Lower lobe of right lung (tissue), 2 donors: ENCODE results near the gene EML3. TPM values are rescaled to one million over a fixed set of nuclear protein-coding genes. Genes with fewer than 3 reads are reported as not detected.
"Not testable (repeated sequence)": the region's sequence is repeated elsewhere in the genome, so short reads cannot be mapped to it uniquely, and the experiment has no call there.

Source experiments
- ATAC-seq, 2 donors: fragments of 200-7000 bp; cut with Tn5 transposase; one replicate each; pipeline ENCODE4 v1.9.1; 2020 to 2022; ENCODE audit warnings: mild to moderate bottlenecking in 2 of 2, moderate library complexity in 2 of 2
- DNase-seq: peaks from one replicate; pipeline ENCODE4 v3.0.0-alpha.2; 2020
- H3K27ac ChIP-seq: fragments of 200-600 bp; one replicate; pipeline ENCODE4 v1.8.0; 2022
- H3K27me3 ChIP-seq: fragments of 200-600 bp; one replicate; pipeline ENCODE4 v1.8.0; 2022; ENCODE audit warnings: low read depth
- H3K36me3 ChIP-seq: fragments of 200-600 bp; one replicate; pipeline ENCODE4 v1.8.0; 2022; ENCODE audit warnings: mild to moderate bottlenecking
- H3K4me1 ChIP-seq: fragments of 200-600 bp; one replicate; pipeline ENCODE4 v1.8.0; 2022
- H3K4me3 ChIP-seq: fragments of 200-600 bp; one replicate; pipeline ENCODE4 v1.8.0; 2022; ENCODE audit warnings: mild to moderate bottlenecking
- H3K9me3 ChIP-seq: fragments of 200-600 bp; one replicate; pipeline ENCODE4 v1.8.0; 2022
- intact Hi-C: fragments of 100-400 bp; cut with DNase I; formaldehyde crosslinking; loops from one replicate; pipeline ENCODE4 v1.11.0; 2022
- total RNA-seq: library from RNA; stranded (reverse); fragmentation: NEBNext Ultra II Directional; extraction: Animal tissue kit (Norgen Biotek cat#: 25700); gene quantifications from one replicate; pipeline ENCODE4 v1.2.1, GENCODE V29; 2021
- TF ChIP-seq, protein P1 (sequence below): fragments of 200-600 bp; IDR thresholded peaks from one replicate; pipeline ENCODE4 v1.8.0; 2022; ENCODE audit warnings: antibody characterized with exemption, mild to moderate bottlenecking
- donor health status: DM: no; HTN: yes; CAD: no; lungs with severe emphysema.

EML3 gene
- total RNA-seq, 1 donor from 2014 or later, result 69.3 TPM

DNA sequence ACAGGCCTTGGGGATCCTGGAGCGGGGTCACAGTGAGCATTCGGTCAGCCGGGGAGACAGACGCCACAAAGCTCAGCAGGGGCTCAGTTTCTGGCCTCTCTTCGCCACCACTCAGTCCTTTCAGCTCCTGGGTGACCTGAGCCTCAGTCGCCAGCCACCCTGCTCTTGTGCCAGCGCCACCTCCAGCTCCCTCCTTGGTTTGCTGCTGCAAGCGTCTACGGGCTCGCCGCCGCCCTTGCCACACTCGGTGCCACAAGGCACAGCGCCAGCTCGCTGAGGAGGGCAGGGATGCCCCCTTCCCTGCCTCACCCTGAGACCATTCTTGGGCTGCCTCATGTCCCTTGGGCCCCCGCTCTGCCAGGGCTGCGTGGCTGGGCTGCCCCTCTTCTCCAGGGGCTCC lies 37.4 kb downstream of the EML3 start:
- no peaks in the 10 kb centered on the region for H3K27me3 ChIP-seq
- no peaks in the 10 kb centered on the region for H3K9me3 ChIP-seq
- H3K4me1 ChIP-seq, result peaks cover 56% of the 10 kb centered on the region
- ATAC-seq (no peak), DNase-seq (no peak)
- peak overlapping the region; percentile 86 for H3K27ac ChIP-seq
- H3K4me3 ChIP-seq, result peak overlapping the region; percentile 80
- intact Hi-C loops, result no loop called here
- peaks cover 72% of the 10 kb centered on the region for H3K36me3 ChIP-seq
- TF ChIP-seq, protein P1, sequence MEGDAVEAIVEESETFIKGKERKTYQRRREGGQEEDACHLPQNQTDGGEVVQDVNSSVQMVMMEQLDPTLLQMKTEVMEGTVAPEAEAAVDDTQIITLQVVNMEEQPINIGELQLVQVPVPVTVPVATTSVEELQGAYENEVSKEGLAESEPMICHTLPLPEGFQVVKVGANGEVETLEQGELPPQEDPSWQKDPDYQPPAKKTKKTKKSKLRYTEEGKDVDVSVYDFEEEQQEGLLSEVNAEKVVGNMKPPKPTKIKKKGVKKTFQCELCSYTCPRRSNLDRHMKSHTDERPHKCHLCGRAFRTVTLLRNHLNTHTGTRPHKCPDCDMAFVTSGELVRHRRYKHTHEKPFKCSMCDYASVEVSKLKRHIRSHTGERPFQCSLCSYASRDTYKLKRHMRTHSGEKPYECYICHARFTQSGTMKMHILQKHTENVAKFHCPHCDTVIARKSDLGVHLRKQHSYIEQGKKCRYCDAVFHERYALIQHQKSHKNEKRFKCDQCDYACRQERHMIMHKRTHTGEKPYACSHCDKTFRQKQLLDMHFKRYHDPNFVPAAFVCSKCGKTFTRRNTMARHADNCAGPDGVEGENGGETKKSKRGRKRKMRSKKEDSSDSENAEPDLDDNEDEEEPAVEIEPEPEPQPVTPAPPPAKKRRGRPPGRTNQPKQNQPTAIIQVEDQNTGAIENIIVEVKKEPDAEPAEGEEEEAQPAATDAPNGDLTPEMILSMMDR, result no peak

DNA sequence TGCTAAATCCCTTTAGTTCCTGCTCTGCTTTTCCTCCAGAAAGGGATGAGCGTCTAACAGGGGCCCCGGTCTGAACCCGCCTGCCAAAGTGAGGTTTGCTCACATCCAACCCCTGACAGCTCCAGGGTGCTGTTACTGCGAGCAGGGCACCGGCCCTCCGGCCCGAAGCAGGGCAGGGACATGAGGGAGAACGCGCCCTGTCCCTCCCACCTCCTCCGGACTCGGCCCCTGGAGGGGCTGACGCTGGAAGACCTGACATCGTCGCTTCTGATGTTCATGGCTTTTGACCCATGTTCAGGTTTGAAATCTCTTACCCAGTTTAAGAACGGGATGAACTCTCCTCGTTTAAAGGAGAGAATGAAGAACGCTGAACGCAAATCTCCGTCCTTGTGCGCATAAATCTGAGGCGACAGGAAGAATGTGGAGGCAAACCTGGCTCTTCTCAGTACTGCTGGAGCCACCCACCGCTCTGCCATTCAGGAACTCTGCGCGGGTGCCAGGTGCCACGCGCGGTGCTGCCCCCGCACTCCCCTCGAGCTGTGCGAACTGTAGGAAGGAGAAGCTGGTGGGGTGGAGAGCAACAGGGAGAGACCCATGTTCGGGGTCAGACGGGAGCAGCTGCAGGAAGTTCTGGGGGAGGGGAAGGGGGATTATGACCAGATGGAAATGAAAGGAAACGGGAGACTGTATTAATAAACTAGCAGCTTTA lies 38.1 kb downstream of the EML3 start:
- TF ChIP-seq, protein P1, result no peak
- peaks cover 59% of the 10 kb centered on the region for H3K4me1 ChIP-seq
- DNase-seq (no peak), ATAC-seq (peak; percentile 20 to 51)
- peak overlapping the region; percentile 86 for H3K27ac ChIP-seq
- H3K27me3 ChIP-seq, result no peaks in the 10 kb centered on the region
- peak overlapping the region; percentile 80 for H3K4me3 ChIP-seq
- intact Hi-C loops, result no loop called here
- no peaks in the 10 kb centered on the region for H3K9me3 ChIP-seq
- H3K36me3 ChIP-seq, result peaks cover 73% of the 10 kb centered on the region

DNA sequence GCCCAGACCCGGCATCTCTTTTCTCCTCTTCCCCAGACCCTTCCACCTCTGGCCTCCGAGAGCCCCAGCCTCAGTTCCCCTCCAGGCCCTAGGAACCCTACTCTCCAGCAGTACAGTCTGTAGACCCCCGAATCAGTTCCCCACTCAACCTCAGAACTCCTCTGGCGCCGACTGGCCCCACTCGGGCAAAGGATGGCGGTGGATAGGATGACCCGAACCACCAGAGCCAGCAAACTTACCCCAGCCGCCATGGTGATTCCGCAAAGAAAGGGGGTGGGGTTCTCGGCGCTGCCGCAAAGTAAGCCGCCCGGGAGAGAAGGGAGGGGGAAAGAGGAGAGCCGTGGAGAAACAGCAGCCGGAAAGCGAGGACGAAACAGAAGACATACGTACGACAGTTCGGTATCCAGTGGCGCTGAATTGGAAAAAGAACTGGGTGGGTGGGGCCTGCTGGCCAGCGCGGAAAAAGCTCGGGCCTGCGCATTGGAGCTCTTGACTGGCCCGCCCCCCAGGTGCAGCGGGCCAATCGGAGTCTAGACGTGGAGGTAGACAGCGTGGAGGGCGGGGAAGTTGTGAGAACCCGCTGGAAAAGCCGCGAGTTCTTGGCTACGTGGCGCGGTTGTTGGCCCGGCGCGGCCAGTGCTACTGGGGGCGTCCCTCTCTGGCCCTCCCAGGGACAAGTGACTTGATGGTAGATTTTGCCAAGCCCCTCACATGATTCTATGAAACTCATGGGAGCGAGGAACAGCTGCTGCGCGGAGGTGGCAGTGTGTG lies 38.8 kb downstream of the EML3 start, which contains the start of gene EEF1G:
Gene EEF1G (minus strand): TSS at position 300 of the 771 bp plus-strand sequence. CDS start 49 bp downstream, at position 251.
- Histone ChIP-seq H3K4me1 (peaks cover 59% of the 10 kb centered on the region), H3K36me3 (peaks cover 73% of the 10 kb centered on the region), H3K27me3 (no peaks in the 10 kb centered on the region), H3K9me3 (no peaks in the 10 kb centered on the region), H3K4me3 (peak within 1 kb of the TSS; percentile 80), H3K27ac (peak within 1 kb of the TSS; percentile 86)
- TF ChIP-seq, protein P1, result no peak
- intact Hi-C loops, result no loop called here
- ATAC-seq (peak; percentile 98), DNase-seq (peak; percentile 98)

DNA sequence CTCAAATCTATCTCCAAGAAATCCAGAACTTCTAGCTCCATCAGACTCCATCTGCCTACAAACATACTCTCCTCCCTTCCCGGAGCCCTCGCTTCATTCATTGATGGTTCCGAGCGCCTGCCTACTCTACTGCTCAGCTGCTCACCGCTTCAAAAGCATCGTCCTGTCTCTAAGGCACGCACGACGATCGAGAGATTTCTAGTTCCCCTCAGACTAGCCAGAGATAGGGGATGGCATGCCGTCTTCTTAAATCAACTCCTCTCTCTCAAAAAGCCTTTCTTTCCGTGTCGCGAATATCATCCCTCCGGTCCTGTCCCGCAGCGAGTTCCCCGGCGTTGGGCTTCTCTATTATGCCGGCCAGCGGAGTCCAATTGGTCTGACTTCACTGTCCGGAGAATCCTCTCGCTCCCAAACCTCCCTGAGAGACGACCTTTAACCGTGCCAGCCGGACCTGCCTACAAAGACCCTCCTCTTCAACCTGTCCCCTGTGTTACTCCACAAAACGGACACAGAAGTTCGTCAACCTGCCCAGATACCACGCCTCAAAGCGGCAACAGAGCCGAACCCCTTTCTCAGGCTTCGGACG lies 39.5 kb downstream of the EML3 start:
- Histone ChIP-seq H3K9me3 (no peaks in the 10 kb centered on the region), H3K27ac (peak overlapping the region; percentile 78), H3K4me1 (peaks cover 59% of the 10 kb centered on the region), H3K36me3 (peaks cover 73% of the 10 kb centered on the region), H3K4me3 (peak overlapping the region; percentile 80), H3K27me3 (no peaks in the 10 kb centered on the region)
- TF ChIP-seq, protein P1, result no peak
- intact Hi-C loops, result no loop called here
- DNase-seq (no peak), ATAC-seq (peak in 1 of 2 donors; percentile 6)

DNA sequence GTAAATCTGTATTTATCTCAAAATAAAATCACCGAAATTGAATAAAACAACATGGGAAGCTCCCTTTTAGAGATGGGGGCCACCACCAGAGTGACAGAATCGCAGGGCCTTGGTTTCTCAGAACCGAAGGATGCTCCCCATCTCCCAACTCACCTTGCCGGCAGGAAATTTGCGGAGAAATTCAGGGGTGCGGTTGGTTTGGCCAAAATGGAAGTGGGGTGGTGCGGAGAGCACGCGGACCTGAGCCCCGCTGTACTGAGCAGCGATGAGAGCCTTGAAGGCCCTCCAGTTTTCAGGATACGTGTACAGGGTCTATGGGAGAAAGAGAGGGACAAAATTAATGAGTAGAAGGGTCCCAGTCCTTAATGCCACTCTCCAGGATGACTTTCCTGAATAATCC lies 40.1 kb downstream of the EML3 start:
- no peaks in the 10 kb centered on the region for H3K27me3 ChIP-seq
- TF ChIP-seq, protein P1, result no peak
- no peaks in the 10 kb centered on the region for H3K9me3 ChIP-seq
- peaks cover 73% of the 10 kb centered on the region for H3K36me3 ChIP-seq
- H3K4me3 ChIP-seq, result peak overlapping the region; percentile 80
- intact Hi-C loops, result no loop called here
- DNase-seq, result no peak
- ATAC-seq, result no peak
- peak overlapping the region; percentile 78 for H3K27ac ChIP-seq
- peaks cover 59% of the 10 kb centered on the region for H3K4me1 ChIP-seq

DNA sequence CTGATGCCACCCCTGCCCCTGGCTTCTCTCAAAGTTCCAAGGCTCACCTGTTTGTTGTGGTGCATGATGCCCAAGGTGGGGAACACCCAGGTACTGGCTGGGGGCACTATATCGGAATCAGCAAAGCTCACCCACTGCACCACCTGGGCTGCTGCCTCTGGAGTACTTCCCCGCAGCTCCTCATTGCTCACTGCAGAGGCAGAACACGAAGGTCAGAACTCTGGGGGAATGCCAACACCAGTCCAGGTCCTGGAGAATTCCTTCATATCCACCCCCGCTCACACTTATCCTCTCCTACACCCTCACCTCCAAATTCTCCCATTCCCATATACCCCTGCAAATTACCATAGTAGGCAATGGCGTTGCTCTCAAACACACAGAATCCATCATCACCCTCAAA lies 41.1 kb downstream of the EML3 start:
- H3K27me3 ChIP-seq, DNase-seq, intact Hi-C loops, H3K4me3 ChIP-seq, ATAC-seq, H3K27ac ChIP-seq, H3K9me3 ChIP-seq: not testable (repeated sequence)
- peaks cover 51% of the 10 kb centered on the region for H3K4me1 ChIP-seq
- peaks cover 73% of the 10 kb centered on the region for H3K36me3 ChIP-seq

DNA sequence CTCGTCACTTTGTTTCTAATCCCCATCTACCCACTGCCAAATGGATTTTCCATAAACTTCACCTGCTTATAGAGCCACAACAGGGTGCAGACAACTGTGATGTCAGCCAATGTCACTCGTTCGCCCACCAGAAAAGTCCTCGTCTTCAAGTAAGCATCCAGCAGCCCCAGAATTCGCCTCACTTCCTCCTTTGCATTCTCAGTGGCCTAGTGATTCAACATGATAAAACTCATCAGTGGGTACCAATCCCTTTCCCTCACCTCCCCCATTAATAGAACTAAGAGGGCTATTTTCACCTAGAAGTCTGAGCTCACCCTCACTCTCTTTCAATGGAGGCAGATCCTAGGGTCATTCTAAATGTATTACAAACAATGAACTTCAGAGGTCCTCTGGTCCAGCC lies 41.7 kb downstream of the EML3 start:
- H3K27ac ChIP-seq, ATAC-seq: not testable (repeated sequence)
- H3K36me3 ChIP-seq, result peaks cover 73% of the 10 kb centered on the region

More for the DNA sequence above, 41.7 kb downstream of the EML3 start:
- H3K9me3 ChIP-seq, intact Hi-C loops, H3K4me3 ChIP-seq, DNase-seq, H3K27me3 ChIP-seq: not testable (repeated sequence)
- peaks cover 45% of the 10 kb centered on the region for H3K4me1 ChIP-seq
